ENCODE results near the gene ALDH3B1. TPM values are rescaled to one million over a fixed set of nuclear protein-coding genes. Genes with fewer than 3 reads are reported as not detected.
"Not testable (repeated sequence)": the region's sequence is repeated elsewhere in the genome, so short reads cannot be mapped to it uniquely, and the experiment has no call there.

ALDH3B1 gene, protein sequence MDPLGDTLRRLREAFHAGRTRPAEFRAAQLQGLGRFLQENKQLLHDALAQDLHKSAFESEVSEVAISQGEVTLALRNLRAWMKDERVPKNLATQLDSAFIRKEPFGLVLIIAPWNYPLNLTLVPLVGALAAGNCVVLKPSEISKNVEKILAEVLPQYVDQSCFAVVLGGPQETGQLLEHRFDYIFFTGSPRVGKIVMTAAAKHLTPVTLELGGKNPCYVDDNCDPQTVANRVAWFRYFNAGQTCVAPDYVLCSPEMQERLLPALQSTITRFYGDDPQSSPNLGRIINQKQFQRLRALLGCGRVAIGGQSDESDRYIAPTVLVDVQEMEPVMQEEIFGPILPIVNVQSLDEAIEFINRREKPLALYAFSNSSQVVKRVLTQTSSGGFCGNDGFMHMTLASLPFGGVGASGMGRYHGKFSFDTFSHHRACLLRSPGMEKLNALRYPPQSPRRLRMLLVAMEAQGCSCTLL
- total RNA-seq (2021; ENCODE audit: unreplicated experiment) (18.3 TPM), Bru-seq, nascent RNA (percentile 51 among the genes with signal in this experiment), BruChase-seq, experiment 1, labeled RNA remaining after a 2-hour chase (percentile 53 among the genes with signal in this experiment), BruChase-seq, experiment 2, labeled RNA remaining after a 6-hour chase (percentile 58 among the genes with signal in this experiment)
- polyA plus RNA-seq (2012; ENCODE audit: insufficient read length), result 25.3 TPM
- long read RNA-seq, transcript ALDH3B1-201 (10 exons, 2,786 nt), result major isoform, 8 of 22 reads
- long read RNA-seq, partial matches to known transcripts, result 1 of 22 reads
- long read RNA-seq, other reads (novel, unspliced or antisense), result 13 of 22 reads

DNA sequence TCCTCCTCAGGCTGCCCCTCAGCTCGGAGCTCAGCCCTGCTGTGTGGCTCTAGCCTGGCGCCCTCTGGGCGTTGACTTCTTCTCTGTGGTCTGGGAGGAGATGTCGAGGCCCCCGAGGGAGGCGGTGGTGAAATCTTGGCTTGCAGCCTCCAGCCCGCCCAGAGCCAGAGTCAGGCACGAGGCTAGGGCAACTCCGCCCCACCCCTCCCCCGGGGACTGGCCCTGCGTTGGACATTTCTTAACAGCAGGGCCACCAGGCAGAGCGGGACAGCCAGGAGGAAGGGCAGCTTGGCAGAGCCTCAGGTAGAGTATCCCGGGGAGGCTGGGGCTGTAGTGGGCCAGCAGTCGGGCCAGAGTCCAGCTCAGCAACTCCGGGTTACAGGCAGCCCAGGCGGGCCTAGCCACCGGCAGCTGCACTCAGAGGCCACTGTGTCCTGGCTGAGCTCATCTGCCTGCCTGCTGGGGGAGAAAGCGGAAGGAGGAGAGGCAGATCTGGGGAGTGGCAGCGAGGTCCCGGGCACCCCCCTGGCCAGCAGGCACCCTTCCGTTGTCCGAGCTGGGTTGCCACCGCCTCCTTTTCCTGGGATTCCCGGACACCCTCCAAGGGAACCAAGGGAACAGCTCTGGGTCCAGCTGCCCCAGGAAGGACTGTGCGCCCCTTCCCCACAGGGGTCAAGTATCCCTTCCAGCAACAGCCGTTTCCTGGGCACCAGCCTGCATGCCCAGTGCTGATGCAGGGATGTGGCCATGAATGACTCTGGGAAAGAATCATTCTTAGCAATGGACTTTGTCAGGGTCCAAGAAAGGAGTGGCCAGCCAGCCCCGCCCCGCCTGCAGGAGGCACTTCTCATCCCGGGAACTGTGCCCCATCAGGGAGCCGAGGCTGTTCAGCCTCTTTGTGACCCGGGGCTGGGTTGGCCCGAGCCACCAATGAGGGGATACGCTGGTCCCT, at the start of gene ALDH3B1:
TSS of gene ALDH3B1 (plus strand) at position 238 of the 952 bp plus-strand sequence. CDS start 4,971 bp downstream, outside the sequence.
- intact Hi-C loops (cut with micrococcal nuclease; ENCODE audit: unreplicated experiment), result no loop called here
- CTCF ChIA-PET, result interaction anchor here (0.8 to 1.3 kb wide), 4 partner anchors 10 to 201 kb away, joined by 3 to 4 read pairs (median 4); no protein-coding TSS in a partner anchor

DNA sequence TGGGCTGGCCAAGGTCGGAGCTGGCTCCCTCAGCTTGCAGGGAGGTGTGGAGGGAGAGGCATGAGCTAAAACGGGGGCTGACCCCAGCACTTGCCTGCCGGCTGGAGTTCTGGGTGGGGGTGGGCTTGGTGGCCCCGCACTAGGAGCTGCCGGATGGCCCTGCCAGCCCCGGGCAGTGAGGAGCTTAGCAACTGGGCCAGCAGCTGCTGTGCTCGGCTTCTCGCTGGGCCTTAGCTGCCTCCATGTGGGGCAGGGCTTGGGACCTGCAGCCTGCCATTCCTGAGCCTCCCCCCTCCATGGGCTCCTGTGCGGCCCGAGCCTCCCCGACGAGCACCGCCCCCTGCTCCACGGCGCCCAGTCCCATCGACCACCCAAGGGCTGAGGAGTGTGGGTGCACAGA, 46.9 kb upstream of the ALDH3B1 start:
- CTCF ChIA-PET, result interaction anchor here (0.8 kb wide), 1 partner anchor 8 kb away, joined by 3 read pairs; no protein-coding TSS in a partner anchor
- POLR2A ChIA-PET, result not testable (repeated sequence)

More for the DNA sequence above, at the start of gene ALDH3B1:
- POLR2A ChIA-PET, result no interaction called here
- no TSS peak for BruUV-seq (replicated peaks)
- H3K36me3 ChIP-seq (ENCODE audit: control insufficient read depth, insufficient read depth, low read length), result no peaks in the 10 kb centered on the region
- peak within 1 kb of the TSS; percentile 92 for H3K27ac ChIP-seq (ENCODE audit: low read length)
- peak within 1 kb of the TSS; percentile 37 to 47 for H3K4me3 ChIP-seq (ENCODE audit: low read depth in 2 of 2, low read length in 2 of 2)
- in situ Hi-C loops (cut with HindIII; ENCODE audit: low pct_unique_long_range_greater_than_20kb, low sequenced_read_pairs), result no loop called here
- TF ChIP-seq, protein P1, sequence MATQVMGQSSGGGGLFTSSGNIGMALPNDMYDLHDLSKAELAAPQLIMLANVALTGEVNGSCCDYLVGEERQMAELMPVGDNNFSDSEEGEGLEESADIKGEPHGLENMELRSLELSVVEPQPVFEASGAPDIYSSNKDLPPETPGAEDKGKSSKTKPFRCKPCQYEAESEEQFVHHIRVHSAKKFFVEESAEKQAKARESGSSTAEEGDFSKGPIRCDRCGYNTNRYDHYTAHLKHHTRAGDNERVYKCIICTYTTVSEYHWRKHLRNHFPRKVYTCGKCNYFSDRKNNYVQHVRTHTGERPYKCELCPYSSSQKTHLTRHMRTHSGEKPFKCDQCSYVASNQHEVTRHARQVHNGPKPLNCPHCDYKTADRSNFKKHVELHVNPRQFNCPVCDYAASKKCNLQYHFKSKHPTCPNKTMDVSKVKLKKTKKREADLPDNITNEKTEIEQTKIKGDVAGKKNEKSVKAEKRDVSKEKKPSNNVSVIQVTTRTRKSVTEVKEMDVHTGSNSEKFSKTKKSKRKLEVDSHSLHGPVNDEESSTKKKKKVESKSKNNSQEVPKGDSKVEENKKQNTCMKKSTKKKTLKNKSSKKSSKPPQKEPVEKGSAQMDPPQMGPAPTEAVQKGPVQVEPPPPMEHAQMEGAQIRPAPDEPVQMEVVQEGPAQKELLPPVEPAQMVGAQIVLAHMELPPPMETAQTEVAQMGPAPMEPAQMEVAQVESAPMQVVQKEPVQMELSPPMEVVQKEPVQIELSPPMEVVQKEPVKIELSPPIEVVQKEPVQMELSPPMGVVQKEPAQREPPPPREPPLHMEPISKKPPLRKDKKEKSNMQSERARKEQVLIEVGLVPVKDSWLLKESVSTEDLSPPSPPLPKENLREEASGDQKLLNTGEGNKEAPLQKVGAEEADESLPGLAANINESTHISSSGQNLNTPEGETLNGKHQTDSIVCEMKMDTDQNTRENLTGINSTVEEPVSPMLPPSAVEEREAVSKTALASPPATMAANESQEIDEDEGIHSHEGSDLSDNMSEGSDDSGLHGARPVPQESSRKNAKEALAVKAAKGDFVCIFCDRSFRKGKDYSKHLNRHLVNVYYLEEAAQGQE (IDR thresholded peaks at IDR 0.05; ENCODE audit: insufficient read depth in 1 of 2, low read depth in 2 of 2, low read length in 1 of 2), result 0 out of 4 replicates have a peak, but pooled peaks of 1 of the 2 experiments have one; percentile 25
- TF ChIP-seq POLR2AphosphoS5 (IDR thresholded peaks at IDR 0.05; ENCODE audit: low read depth, low read length) (peak; percentile 54), TCF7L2 (IDR thresholded peaks at IDR 0.05; ENCODE audit: low read depth, low read length) (no peak)
- peaks cover 71% of the 10 kb centered on the region for H3K4me1 ChIP-seq (ENCODE audit: control insufficient read depth, insufficient read depth, low read length)
- ATAC-seq (peak; percentile 71), DNase-seq (ENCODE audit: low read depth, low spot score) (no peak)
- no peaks in the 10 kb centered on the region for H3K27me3 ChIP-seq (ENCODE audit: control insufficient read depth, insufficient read depth, low read length)
- H3K9me3 ChIP-seq (ENCODE audit: control insufficient read depth, insufficient read depth, low read depth, low read length), result no peaks in the 10 kb centered on the region

DNA sequence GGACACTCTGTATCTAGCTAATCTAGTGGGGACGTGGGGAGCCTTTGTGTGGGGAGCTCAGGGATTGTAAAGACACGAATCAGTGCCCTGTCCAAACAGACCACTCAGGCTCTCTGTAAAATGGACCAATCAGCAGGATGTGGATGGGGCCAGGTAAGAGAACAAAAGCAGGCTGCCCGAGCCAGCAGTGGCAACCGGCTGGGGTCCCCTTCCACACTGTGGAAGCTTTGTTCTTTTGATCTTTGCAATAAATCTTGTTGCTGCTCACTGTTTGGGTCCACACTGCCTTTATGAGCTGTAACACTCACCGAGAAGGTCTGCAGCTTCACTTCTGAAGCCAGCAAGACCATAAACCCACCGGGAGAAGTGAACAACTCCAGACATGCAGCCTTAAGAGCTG, 46.2 kb upstream of the ALDH3B1 start:
- H3K27me3 ChIP-seq (ENCODE audit: control insufficient read depth, insufficient read depth, low read length); H3K9me3 ChIP-seq (ENCODE audit: control insufficient read depth, insufficient read depth, low read depth, low read length); ATAC-seq; H3K27ac ChIP-seq (ENCODE audit: low read length); DNase-seq (ENCODE audit: low read depth, low spot score); H3K4me1 ChIP-seq (ENCODE audit: control insufficient read depth, insufficient read depth, low read length); H3K36me3 ChIP-seq (ENCODE audit: control insufficient read depth, insufficient read depth, low read length); BruUV-seq (replicated peaks); intact Hi-C loops (cut with micrococcal nuclease; ENCODE audit: unreplicated experiment); in situ Hi-C loops (cut with HindIII; ENCODE audit: low pct_unique_long_range_greater_than_20kb, low sequenced_read_pairs); POLR2A ChIA-PET; H3K4me3 ChIP-seq (ENCODE audit: low read depth in 2 of 2, low read length in 2 of 2): not testable (repeated sequence)
- CTCF ChIA-PET, result interaction anchor here (0.8 kb wide), 1 partner anchor 8 kb away, joined by 3 read pairs; no protein-coding TSS in a partner anchor

More for the DNA sequence above, 46.9 kb upstream of the ALDH3B1 start:
- H3K4me1 ChIP-seq (ENCODE audit: control insufficient read depth, insufficient read depth, low read length); intact Hi-C loops (cut with micrococcal nuclease; ENCODE audit: unreplicated experiment); H3K4me3 ChIP-seq (ENCODE audit: low read depth in 2 of 2, low read length in 2 of 2); ATAC-seq; H3K27me3 ChIP-seq (ENCODE audit: control insufficient read depth, insufficient read depth, low read length); DNase-seq (ENCODE audit: low read depth, low spot score); H3K27ac ChIP-seq (ENCODE audit: low read length); H3K9me3 ChIP-seq (ENCODE audit: control insufficient read depth, insufficient read depth, low read depth, low read length); BruUV-seq (replicated peaks); in situ Hi-C loops (cut with HindIII; ENCODE audit: low pct_unique_long_range_greater_than_20kb, low sequenced_read_pairs); H3K36me3 ChIP-seq (ENCODE audit: control insufficient read depth, insufficient read depth, low read length): not testable (repeated sequence)

DNA sequence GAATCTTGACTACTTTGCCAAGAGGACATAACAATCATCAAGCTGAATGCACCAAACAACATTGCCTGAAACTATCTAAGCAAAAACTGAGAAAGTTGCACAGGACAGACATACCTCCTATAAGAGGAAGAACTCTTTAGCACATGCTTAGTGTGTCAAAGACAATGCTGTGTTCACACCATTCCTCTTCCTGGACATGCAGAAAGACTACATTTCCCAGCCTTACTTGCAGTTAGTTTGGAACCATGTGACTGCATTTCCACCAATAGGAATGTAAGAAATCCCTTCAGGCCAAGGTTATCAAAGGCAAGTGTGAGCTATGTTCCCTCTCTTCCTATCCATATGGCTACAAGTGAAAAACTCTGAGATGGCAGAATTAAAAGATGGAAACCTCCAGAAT, 45.4 kb upstream of the ALDH3B1 start:
- in situ Hi-C loops (cut with HindIII; ENCODE audit: low pct_unique_long_range_greater_than_20kb, low sequenced_read_pairs); intact Hi-C loops (cut with micrococcal nuclease; ENCODE audit: unreplicated experiment): not testable (repeated sequence)

DNA sequence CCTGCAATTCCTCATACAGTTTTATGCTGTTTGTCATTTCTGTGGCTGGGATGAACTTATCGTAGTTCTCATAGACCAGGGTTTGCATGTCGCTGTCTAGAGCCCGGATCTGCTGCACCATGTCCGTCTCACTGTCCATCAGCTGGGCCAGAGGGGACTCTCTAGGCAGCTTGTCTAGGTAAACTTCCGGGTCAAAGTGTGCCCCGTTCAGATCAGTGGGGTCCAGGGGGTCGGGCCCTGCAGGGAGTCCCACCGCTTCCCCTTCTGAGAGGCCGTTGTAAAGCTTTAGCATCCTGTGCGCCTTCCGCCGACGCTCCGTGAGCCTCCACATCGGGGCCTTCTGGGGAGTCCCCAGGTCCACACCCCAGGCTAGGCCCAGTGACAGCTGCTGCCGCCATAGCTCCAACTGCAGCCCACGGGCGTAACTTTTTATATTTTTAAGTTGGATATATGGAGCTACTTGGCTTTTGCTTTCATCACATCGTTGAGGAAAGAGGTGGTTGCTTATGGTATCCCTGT, 44.2 kb upstream of the ALDH3B1 start:
- intact Hi-C loops (cut with micrococcal nuclease; ENCODE audit: unreplicated experiment); H3K36me3 ChIP-seq (ENCODE audit: control insufficient read depth, insufficient read depth, low read length); CTCF ChIA-PET; DNase-seq (ENCODE audit: low read depth, low spot score); BruUV-seq (replicated peaks); H3K27me3 ChIP-seq (ENCODE audit: control insufficient read depth, insufficient read depth, low read length); H3K4me3 ChIP-seq (ENCODE audit: low read depth in 2 of 2, low read length in 2 of 2); H3K9me3 ChIP-seq (ENCODE audit: control insufficient read depth, insufficient read depth, low read depth, low read length); POLR2A ChIA-PET; H3K4me1 ChIP-seq (ENCODE audit: control insufficient read depth, insufficient read depth, low read length); in situ Hi-C loops (cut with HindIII; ENCODE audit: low pct_unique_long_range_greater_than_20kb, low sequenced_read_pairs); H3K27ac ChIP-seq (ENCODE audit: low read length); ATAC-seq: not testable (repeated sequence)

More for the DNA sequence above, 45.4 kb upstream of the ALDH3B1 start:
- H3K27me3 ChIP-seq (ENCODE audit: control insufficient read depth, insufficient read depth, low read length); H3K36me3 ChIP-seq (ENCODE audit: control insufficient read depth, insufficient read depth, low read length); ATAC-seq; H3K9me3 ChIP-seq (ENCODE audit: control insufficient read depth, insufficient read depth, low read depth, low read length); H3K27ac ChIP-seq (ENCODE audit: low read length); BruUV-seq (replicated peaks); CTCF ChIA-PET; H3K4me3 ChIP-seq (ENCODE audit: low read depth in 2 of 2, low read length in 2 of 2); H3K4me1 ChIP-seq (ENCODE audit: control insufficient read depth, insufficient read depth, low read length); DNase-seq (ENCODE audit: low read depth, low spot score): not testable (repeated sequence)
- POLR2A ChIA-PET, result interaction anchor here (0.7 kb wide), 1 partner anchor 49 kb away, joined by 5 read pairs; no protein-coding TSS in a partner anchor

Measured in Panc1 (cell line).